Mucosa of rectum (tissue), 2 donors: ENCODE data around the gene ZMYND15.
A peak's percentile ranks its signal among the peaks of the same experiment; 100 is the strongest.

ENCODE experiments used
- H3K27ac ChIP-seq, 2 donors: one replicate each; pipeline ENCODE4 v1.7.0; 2013; ENCODE audit warnings: inconsistent platforms in 2 of 2, low read depth in 2 of 2, low read length in 2 of 2
- H3K27me3 ChIP-seq, 2 donors: one replicate each; pipeline ENCODE4 v1.7.0; 2013; ENCODE audit warnings: low read length in 2 of 2; ENCODE audit not compliant: control insufficient read depth in 2 of 2, insufficient read depth in 2 of 2
- H3K36me3 ChIP-seq, 2 donors: one replicate each; pipeline ENCODE4 v1.7.0; 2013; ENCODE audit warnings: low read length in 2 of 2; ENCODE audit not compliant: control insufficient read depth in 2 of 2, insufficient read depth in 2 of 2
- H3K4me1 ChIP-seq, 2 donors: one replicate each; pipeline ENCODE4 v1.7.0; 2013; ENCODE audit warnings: low read length in 2 of 2, mild to moderate bottlenecking in 1 of 2; ENCODE audit not compliant: control insufficient read depth in 2 of 2, insufficient read depth in 2 of 2
- H3K4me3 ChIP-seq, 2 donors: one replicate each; pipeline ENCODE4 v1.7.0; 2013; ENCODE audit warnings: low read length in 2 of 2
- H3K9ac ChIP-seq, 2 donors: one replicate each; pipeline ENCODE4 v1.7.0; 2013; ENCODE audit warnings: low read length in 2 of 2, low read depth in 1 of 2, mild to moderate bottlenecking in 1 of 2
- H3K9me3 ChIP-seq, 2 donors: one replicate each; pipeline ENCODE4 v1.7.0; 2013; ENCODE audit warnings: low read length in 2 of 2; ENCODE audit not compliant: control insufficient read depth in 2 of 2
- donor health status: healthy.
- donor health status: Normal muscosa, but diverticular disease.

The ZMYND15 gene

DNA sequence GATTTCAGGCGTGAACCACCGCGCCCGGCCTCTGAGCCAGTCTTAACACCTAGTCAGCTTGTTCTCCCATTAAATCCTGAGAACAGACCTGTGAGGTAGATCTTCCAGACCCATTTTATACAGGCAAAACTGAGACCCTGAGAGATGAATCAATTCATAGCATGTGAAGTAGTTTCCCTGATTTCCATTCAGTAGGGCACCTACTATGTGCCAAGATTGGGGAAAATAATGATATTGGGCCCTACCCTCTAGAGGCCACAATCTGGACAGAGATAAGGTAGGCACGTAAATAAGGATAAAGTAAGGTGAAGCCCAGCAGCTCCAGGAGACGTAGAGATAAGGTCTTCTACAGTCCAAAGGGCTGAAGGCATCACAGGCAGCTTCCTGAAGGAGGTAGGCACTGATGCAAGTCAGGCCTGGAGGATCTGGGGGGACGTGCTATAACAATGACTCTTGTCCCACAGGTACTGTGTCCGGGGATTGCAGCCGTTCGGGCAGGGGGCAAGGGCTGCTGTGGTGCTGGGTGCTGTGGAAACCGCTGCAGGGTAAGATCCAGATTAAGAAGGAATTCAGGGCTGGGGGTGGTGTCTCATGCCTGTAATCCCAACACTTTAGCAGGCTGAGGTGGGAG, 40.8 kb downstream of the ZMYND15 start:
- Histone ChIP-seq H3K4me1 (no peaks in the 10 kb centered on the region), H3K27ac (no peak overlapping the region), H3K27me3 (peaks cover 0 to 3% of the 10 kb centered on the region in 2 donors), H3K9ac (no peak overlapping the region), H3K36me3 (no peaks in the 10 kb centered on the region), H3K9me3 (no peaks in the 10 kb centered on the region), H3K4me3 (no peak overlapping the region)

DNA sequence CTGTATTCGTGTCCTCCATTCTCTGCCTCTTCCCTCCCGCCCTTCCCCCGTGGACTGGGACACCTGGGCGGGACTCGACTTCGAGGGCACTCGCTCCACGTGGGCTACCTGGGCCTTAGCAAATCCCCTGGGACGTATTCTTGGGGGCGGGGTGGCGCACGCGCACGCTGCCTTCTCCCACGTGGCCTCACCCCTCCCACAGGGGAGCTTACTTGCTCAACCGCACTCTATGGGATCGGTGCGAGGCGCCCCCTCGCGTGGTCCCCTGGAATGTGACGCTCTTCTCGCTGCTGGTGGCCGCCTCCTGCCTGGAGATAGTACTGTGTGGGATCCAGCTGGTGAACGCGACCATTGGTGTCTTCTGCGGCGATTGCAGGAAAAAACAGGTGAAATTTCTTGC, 43.0 kb downstream of the ZMYND15 start:
- Histone ChIP-seq H3K9me3 (no peaks in the 10 kb centered on the region), H3K4me1 (peaks cover 0 to 9% of the 10 kb centered on the region in 2 donors), H3K4me3 (no peak overlapping the region), H3K9ac (no peak overlapping the region), H3K27me3 (peaks cover 3 to 4% of the 10 kb centered on the region in 2 donors), H3K27ac (no peak overlapping the region), H3K36me3 (no peaks in the 10 kb centered on the region)

DNA sequence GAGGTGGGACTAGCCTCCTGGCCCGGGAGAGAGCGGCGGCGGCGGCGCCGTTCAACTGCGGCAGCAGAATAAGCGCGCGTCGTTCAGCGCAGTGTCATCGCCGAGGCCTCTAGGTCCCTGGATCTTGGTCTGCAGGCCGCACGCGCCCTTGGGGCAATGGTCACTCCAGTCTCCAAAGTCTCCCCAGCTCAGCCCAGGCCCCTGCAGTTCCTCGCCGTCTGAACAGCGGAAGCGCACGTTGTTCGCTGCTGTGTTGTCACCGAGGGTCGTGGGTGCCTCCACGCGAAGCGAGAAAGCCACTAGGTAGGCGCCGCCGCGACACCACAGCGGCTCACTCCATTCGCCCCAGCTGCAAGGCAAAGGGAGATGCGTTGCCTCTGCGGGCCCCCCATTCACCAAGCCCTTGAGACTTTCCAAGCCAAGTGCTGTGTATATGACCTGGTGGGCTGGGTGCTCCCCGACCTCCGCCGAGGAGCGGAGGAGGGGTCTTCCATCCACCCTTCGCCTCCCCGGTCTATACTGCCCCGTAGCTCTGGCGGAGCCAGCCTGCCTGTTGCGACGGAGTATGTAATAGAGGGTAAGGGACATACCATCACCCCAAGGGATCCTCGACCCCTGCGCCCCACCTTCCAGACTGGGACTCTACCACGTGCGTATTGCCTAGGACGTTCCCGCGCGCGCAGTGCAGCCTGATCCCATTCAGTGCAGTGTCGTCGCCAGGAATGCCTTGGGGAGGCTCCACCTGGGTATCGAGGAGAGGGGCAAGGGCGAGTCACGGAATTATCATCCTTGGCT, 45.9 kb downstream of the ZMYND15 start:
- peak overlapping the region in 1 of 2 donors; percentile 6 for H3K9ac ChIP-seq
- H3K27me3 ChIP-seq = peaks cover 3 to 4% of the 10 kb centered on the region in 2 donors
- no peaks in the 10 kb centered on the region for H3K36me3 ChIP-seq
- H3K4me1 ChIP-seq = peaks cover 12 to 24% of the 10 kb centered on the region in 2 donors
- H3K4me3 ChIP-seq = peak overlapping the region; percentile 2 to 8
- peak overlapping the region in 1 of 2 donors; percentile 16 for H3K27ac ChIP-seq
- H3K9me3 ChIP-seq = no peaks in the 10 kb centered on the region

DNA sequence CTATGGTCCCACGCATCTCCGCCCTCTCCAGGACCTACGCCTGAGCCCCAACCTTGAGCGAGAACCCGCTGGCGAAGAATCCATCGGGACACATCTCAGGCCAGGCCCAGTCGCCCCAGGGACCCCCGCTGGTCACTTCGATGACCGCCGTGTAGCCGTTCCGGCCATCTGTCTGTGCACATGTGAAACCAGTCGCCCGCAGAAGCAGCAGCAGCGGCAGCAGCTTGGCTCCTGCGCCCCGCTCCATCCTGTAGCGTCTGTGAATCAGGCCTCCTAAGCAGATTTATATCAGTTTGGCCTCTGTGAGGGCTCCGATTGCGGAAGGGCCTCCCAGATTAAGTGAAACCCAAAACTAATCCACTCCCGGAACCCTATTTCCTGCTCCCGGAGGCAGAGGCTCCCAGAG, 46.5 kb downstream of the ZMYND15 start, which contains the start of gene VMO1:
Gene VMO1 (minus strand): TSS at position 259 of the 406 bp plus-strand sequence. CDS start 12 bp downstream, at position 247.
- Histone ChIP-seq H3K27ac (peak within 1 kb of the TSS in 1 of 2 donors; percentile 16), H3K27me3 (peaks cover 3 to 4% of the 10 kb centered on the region in 2 donors), H3K4me1 (peaks cover 16 to 27% of the 10 kb centered on the region in 2 donors), H3K36me3 (no peaks in the 10 kb centered on the region), H3K4me3 (peak within 1 kb of the TSS; percentile 2 to 8), H3K9ac (peak within 1 kb of the TSS; percentile 0 to 6), H3K9me3 (no peaks in the 10 kb centered on the region)

GRCh38 chr17:4786516-4786915, 46.9 kb downstream of the ZMYND15 start:
- peaks cover 16 to 27% of the 10 kb centered on the region in 2 donors for H3K4me1 ChIP-seq
- H3K27ac ChIP-seq = no peak overlapping the region
- peak overlapping the region in 1 of 2 donors; percentile 2 for H3K4me3 ChIP-seq
- peak overlapping the region in 1 of 2 donors; percentile 0 for H3K9ac ChIP-seq
- H3K9me3 ChIP-seq = no peaks in the 10 kb centered on the region
- H3K36me3 ChIP-seq = no peaks in the 10 kb centered on the region
- peaks cover 3 to 4% of the 10 kb centered on the region in 2 donors for H3K27me3 ChIP-seq

DNA sequence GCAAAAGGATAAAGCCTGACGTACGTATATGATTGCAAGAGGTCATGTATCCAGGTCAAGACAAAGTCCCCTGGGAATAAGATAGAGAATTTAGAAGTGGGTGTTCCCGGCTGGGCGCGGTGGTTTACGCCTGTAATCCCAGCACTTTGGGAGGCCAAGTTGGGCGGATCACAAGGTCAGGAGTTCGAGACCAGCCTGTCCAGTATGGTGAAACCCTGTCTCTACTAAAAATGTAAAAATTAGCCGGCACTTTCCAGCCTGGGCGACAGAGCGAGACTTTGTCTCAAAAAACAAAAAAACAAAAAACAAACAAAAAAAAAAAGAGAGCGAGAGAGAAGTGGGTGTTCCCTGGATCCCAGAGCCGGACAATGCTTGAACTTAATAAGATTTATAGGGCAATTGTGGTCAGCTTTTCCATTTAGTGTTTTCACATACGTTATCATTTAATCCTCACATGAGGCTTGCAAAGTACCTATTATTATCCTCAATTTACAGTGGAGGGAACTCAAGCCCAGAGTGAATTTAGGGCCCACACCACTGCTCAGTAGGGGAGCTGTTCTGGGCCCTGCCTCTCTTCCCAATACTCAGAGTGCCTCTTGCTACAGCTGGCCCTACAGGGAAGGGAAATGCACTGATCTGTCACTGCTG, 48.6 kb downstream of the ZMYND15 start:
- Histone ChIP-seq H3K9ac (peak overlapping the region in 1 of 2 donors; percentile 89), H3K9me3 (no peaks in the 10 kb centered on the region), H3K4me3 (peak overlapping the region in 1 of 2 donors; percentile 87), H3K36me3 (no peaks in the 10 kb centered on the region), H3K4me1 (peaks cover 16 to 27% of the 10 kb centered on the region in 2 donors), H3K27me3 (peaks cover 3 to 4% of the 10 kb centered on the region in 2 donors), H3K27ac (no peak overlapping the region)

- Histone ChIP-seq H3K9me3 (no peaks in the 10 kb centered on the region), H3K36me3 (no peaks in the 10 kb centered on the region), H3K9ac (peak within 1 kb of the TSS; percentile 82 to 89), H3K4me1 (peaks cover 16 to 27% of the 10 kb centered on the region in 2 donors), H3K4me3 (peak within 1 kb of the TSS; percentile 68 to 87), H3K27ac (peak within 1 kb of the TSS; percentile 95 to 96), H3K27me3 (peaks cover 3 to 4% of the 10 kb centered on the region in 2 donors)
Observed at GRCh38 chr17:4788807-4789700, 49.4 kb downstream of the ZMYND15 start, which contains the start of gene GLTPD2. Gene GLTPD2, plus strand, starts transcription at chr17:4788964. Its CDS starts 48 bp downstream, at chr17:4789012.

DNA sequence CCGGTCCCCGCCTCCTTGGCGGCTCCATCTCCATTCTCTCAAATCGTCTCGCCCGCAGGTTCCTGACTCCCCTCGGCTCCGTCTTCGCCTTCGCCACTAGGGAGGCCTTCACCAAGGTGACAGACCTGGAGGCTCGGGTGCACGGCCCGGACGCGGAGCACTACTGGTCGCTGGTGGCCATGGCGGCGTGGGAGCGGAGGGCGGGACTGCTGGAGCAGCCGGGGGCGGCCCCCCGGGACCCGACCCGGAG, 50.0 kb downstream of the ZMYND15 start:
- Histone ChIP-seq H3K4me1 (peaks cover 16 to 27% of the 10 kb centered on the region in 2 donors), H3K36me3 (no peaks in the 10 kb centered on the region), H3K27me3 (peaks cover 3 to 4% of the 10 kb centered on the region in 2 donors), H3K9me3 (no peaks in the 10 kb centered on the region), H3K27ac (peak overlapping the region; percentile 95 to 96), H3K9ac (peak overlapping the region; percentile 82 to 89), H3K4me3 (peak overlapping the region; percentile 68 to 87)

DNA sequence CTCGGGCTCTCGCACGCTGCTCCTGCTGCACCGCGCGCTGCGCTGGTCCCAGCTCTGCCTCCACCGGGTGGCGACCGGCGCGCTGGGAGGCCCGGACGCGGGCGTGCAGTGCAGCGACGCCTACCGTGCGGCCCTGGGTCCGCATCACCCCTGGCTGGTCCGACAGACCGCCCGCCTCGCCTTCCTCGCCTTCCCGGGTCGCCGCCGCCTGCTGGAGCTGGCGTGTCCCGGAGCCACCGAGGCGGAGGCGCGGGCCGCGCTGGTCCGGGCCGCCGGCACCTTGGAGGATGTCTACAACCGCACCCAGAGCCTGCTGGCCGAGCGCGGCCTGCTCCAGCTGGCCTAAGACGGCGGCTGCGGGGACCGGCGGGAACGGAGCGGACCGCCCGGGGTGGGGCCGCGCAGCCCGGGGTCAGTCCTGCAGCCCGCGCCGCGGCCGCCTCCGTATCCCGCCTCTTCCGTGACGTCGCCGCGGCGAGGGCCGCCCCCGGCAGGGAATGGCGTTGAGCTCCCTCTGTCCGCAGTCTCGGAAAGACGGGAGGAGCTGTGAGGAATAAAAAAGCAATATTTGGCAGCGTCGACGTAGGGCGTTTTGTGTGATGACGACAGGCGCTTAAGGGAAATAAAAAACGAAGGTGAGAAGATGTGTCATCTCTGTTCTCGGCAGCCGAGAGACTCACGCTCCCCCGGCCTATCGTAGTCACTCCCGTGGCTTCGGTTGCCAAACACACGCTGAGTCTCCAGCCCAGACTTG, 50.5 kb downstream of the ZMYND15 start:
- no peaks in the 10 kb centered on the region for H3K9me3 ChIP-seq
- peak overlapping the region; percentile 95 to 96 for H3K27ac ChIP-seq
- H3K27me3 ChIP-seq = peaks cover 3 to 4% of the 10 kb centered on the region in 2 donors
- H3K4me3 ChIP-seq = peak overlapping the region; percentile 68 to 87
- H3K4me1 ChIP-seq = peaks cover 16 to 27% of the 10 kb centered on the region in 2 donors
- peak overlapping the region; percentile 82 to 89 for H3K9ac ChIP-seq
- H3K36me3 ChIP-seq = no peaks in the 10 kb centered on the region
